ENCODE data around the gene FAM81B.

FAM81B gene

GRCh38 chr5:95484421-95484820 lies 93.3 kb downstream of the FAM81B start:
- no peak overlapping the region for H3K27ac ChIP-seq (ENCODE audit: low read length)
- H3K27me3 ChIP-seq (ENCODE audit: low read depth, low read length), result no peaks in the 10 kb centered on the region
- H3K36me3 ChIP-seq (ENCODE audit: control insufficient read depth in 1 of 2, insufficient read depth in 2 of 2, low read length in 2 of 2), result peaks cover 68 to 78% of the 10 kb centered on the region in 2 donors
- no peaks in the 10 kb centered on the region for H3K4me1 ChIP-seq (ENCODE audit: control insufficient read depth in 1 of 2, insufficient read depth in 2 of 2, low read length in 2 of 2)
- H3K4me3 ChIP-seq (ENCODE audit: low read depth in 1 of 2, low read length in 2 of 2), result no peak overlapping the region
- H3K9me3 ChIP-seq (ENCODE audit: control insufficient read depth in 1 of 2, low read length in 2 of 2), result peaks cover 15 to 20% of the 10 kb centered on the region in 2 donors

DNA sequence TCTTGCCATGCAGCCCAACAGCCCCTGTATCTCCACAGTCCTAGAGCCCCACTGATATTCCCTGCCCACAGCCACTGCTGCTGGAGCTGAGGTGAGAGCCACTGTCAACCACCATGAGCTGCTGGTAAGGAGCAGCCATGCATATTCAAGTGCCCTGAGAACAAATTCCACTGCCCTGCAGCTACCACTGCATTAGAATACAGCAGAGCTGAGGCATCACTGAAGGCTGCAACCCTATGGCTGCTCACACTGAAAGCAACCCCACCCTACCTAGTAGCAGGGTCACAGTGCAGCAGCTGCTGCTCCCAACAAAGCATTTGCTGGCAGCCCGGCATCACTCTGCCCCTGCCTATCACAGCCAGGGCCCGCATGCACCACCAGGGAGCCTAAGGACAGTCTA lies 95.0 kb downstream of the FAM81B start:
- Histone ChIP-seq H3K9me3 (ENCODE audit: control insufficient read depth in 1 of 2, low read length in 2 of 2) (peaks cover 15 to 20% of the 10 kb centered on the region in 2 donors), H3K4me1 (ENCODE audit: control insufficient read depth in 1 of 2, insufficient read depth in 2 of 2, low read length in 2 of 2) (no peaks in the 10 kb centered on the region), H3K4me3 (ENCODE audit: low read depth in 1 of 2, low read length in 2 of 2) (no peak overlapping the region), H3K36me3 (ENCODE audit: control insufficient read depth in 1 of 2, insufficient read depth in 2 of 2, low read length in 2 of 2) (peaks cover 69 to 83% of the 10 kb centered on the region in 2 donors), H3K27me3 (ENCODE audit: low read depth, low read length) (no peaks in the 10 kb centered on the region), H3K27ac (ENCODE audit: low read length) (no peak overlapping the region)

GRCh38 chr5:95487880-95488279 lies 96.7 kb downstream of the FAM81B start:
- peaks cover 15 to 20% of the 10 kb centered on the region in 2 donors for H3K9me3 ChIP-seq (ENCODE audit: control insufficient read depth in 1 of 2, low read length in 2 of 2)
- no peaks in the 10 kb centered on the region for H3K27me3 ChIP-seq (ENCODE audit: low read depth, low read length)
- no peak overlapping the region for H3K27ac ChIP-seq (ENCODE audit: low read length)
- H3K36me3 ChIP-seq (ENCODE audit: control insufficient read depth in 1 of 2, insufficient read depth in 2 of 2, low read length in 2 of 2), result peaks cover 63 to 80% of the 10 kb centered on the region in 2 donors
- H3K4me3 ChIP-seq (ENCODE audit: low read depth in 1 of 2, low read length in 2 of 2), result no peak overlapping the region
- H3K4me1 ChIP-seq (ENCODE audit: control insufficient read depth in 1 of 2, insufficient read depth in 2 of 2, low read length in 2 of 2), result no peaks in the 10 kb centered on the region

All from muscle layer of duodenum (tissue), 2 donors.